Osteocyte (in vitro differentiated cells): ENCODE results near the gene MARCO. TPM values are rescaled to one million over a fixed set of nuclear protein-coding genes. Genes with fewer than 3 reads are reported as not detected.

Experiments
- DNase-seq: peaks from one replicate; pipeline ENCODE4 v3.0.0; 2021; ENCODE audit warnings: mixed read lengths; ENCODE audit not compliant: unreplicated experiment; ENCODE audit errors: extremely low spot score
- H3K27ac Mint-ChIP-seq: one replicate; pipeline ENCODE4 v1.8.0; 2021; ENCODE audit warnings: mild to moderate bottlenecking, mixed read lengths; ENCODE audit not compliant: unreplicated experiment
- H3K27me3 Mint-ChIP-seq: one replicate; pipeline ENCODE4 v1.8.0; 2021; ENCODE audit warnings: mixed read lengths; ENCODE audit not compliant: unreplicated experiment
- H3K36me3 Mint-ChIP-seq: one replicate; pipeline ENCODE4 v1.8.0; 2021; ENCODE audit warnings: mixed read lengths; ENCODE audit not compliant: unreplicated experiment
- H3K4me1 Mint-ChIP-seq: one replicate; pipeline ENCODE4 v1.8.0; 2021; ENCODE audit warnings: mixed read lengths; ENCODE audit not compliant: unreplicated experiment
- H3K4me3 Mint-ChIP-seq: one replicate; pipeline ENCODE4 v1.8.0; 2021; ENCODE audit warnings: mild to moderate bottlenecking, moderate library complexity, mixed read lengths; ENCODE audit not compliant: unreplicated experiment
- H3K9me3 Mint-ChIP-seq: one replicate; pipeline ENCODE4 v1.8.0; 2021; ENCODE audit warnings: mixed read lengths; ENCODE audit not compliant: unreplicated experiment
- total RNA-seq: library from RNA; stranded (reverse); gene quantifications from 2 replicates; pipeline ENCODE4 v1.2.1, GENCODE V29; 2021
- TF ChIP-seq, protein P1 (sequence below): fragments of 200-600 bp; sonication (generic); IDR thresholded peaks from 2 replicates; pipeline ENCODE4 v1.5.0; 2021; ENCODE audit warnings: antibody characterized with exemption, mild to moderate bottlenecking, moderate library complexity

Gene MARCO
- total RNA-seq, 1 donor from 2014 or later = not detected

DNA sequence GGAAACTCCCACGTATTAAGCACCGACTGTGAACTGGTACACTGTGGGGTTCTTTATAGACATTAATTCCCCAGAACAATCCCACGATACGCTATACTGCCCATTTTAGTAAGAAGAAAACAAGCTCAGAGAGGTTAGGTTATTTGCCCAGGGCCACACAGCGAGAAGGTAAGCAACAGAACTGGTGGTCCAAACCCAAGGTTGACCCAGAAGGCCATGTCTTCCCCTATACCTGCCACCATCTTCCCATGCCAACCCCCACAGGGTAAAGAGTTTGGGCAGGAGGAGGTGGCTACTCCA is 69.9 kb downstream of the MARCO start:
- DNase-seq = peak; percentile 42
- no peaks in the 10 kb centered on the region for H3K36me3 Mint-ChIP-seq
- H3K4me1 Mint-ChIP-seq = peaks cover 2% of the 10 kb centered on the region
- TF ChIP-seq, protein P1, sequence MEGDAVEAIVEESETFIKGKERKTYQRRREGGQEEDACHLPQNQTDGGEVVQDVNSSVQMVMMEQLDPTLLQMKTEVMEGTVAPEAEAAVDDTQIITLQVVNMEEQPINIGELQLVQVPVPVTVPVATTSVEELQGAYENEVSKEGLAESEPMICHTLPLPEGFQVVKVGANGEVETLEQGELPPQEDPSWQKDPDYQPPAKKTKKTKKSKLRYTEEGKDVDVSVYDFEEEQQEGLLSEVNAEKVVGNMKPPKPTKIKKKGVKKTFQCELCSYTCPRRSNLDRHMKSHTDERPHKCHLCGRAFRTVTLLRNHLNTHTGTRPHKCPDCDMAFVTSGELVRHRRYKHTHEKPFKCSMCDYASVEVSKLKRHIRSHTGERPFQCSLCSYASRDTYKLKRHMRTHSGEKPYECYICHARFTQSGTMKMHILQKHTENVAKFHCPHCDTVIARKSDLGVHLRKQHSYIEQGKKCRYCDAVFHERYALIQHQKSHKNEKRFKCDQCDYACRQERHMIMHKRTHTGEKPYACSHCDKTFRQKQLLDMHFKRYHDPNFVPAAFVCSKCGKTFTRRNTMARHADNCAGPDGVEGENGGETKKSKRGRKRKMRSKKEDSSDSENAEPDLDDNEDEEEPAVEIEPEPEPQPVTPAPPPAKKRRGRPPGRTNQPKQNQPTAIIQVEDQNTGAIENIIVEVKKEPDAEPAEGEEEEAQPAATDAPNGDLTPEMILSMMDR = no peak
- no peaks in the 10 kb centered on the region for H3K9me3 Mint-ChIP-seq
- H3K27ac Mint-ChIP-seq = no peak overlapping the region
- H3K27me3 Mint-ChIP-seq = peaks cover 9% of the 10 kb centered on the region
- H3K4me3 Mint-ChIP-seq = no peak overlapping the region

DNA sequence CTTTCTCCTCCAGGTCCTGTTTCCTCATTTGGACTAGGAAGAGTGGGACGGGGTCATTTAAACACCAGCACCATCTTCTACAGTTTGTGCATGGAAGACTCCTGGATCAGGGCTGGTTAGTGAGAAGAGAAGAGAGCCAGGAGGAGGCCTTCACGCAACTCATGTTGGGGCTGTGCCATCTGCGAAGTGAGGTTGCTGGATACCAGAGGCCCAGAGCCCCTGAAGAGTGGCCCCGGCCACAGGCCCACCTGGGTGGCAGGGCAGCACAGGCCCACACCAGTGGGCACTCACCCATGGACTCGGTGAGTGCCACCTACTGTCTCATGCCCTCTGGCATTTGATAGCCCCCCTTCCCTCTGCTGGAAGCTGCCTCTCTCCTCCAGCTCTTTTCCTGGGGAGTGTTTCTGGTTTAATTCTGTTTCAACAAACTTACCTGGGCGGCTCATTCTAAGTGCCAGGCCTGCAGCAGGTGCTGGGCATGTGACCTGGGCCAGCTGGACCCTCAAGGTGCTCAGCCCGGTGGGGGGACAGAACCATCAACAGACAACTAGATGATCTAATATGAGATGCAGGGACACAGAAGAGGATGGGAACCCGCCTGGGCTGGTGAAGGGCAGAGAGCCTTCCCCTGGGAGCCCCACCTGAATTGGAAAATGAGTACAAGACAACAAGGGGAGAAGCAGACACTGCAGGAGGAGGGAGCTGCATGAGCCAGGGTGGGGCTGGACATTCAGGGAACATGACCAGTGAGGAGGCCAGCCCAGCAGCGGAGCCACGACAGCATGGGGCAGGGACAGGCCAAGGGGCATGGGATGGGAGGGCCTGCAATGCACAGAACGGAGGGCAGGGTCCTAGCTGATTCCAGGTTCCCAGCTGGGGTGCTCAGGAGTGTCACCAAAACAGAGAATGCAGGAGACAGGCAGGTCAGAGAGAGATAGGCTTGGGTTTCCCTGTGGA is 70.6 kb downstream of the MARCO start:
- Mint-ChIP-seq H3K27ac (no peak overlapping the region), H3K9me3 (no peaks in the 10 kb centered on the region), H3K4me3 (no peak overlapping the region), H3K4me1 (peaks cover 2% of the 10 kb centered on the region), H3K36me3 (no peaks in the 10 kb centered on the region), H3K27me3 (peaks cover 9% of the 10 kb centered on the region)
- peak; percentile 80 for DNase-seq
- TF ChIP-seq, protein P1 = no peak

DNA sequence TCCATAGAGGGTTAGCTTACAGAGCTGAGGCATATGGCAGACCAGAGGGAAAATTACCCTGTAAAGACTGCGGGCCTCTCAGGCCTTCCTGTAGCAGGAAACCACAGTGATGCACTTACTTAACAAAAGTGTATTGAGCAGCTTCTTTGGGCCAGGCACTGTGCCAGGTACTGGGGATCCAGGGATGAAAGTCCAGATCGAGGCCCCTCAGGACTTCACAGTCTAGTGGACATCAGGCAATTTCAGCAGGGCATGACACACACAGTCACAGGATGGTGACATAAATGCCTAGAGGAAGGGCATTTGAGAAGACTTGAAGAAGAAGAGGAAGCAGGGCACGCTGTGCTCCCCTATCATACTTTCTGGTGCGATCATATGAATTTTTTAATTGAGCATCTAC is 71.7 kb downstream of the MARCO start:
- Mint-ChIP-seq H3K27ac (no peak overlapping the region), H3K4me3 (no peak overlapping the region), H3K36me3 (no peaks in the 10 kb centered on the region), H3K9me3 (no peaks in the 10 kb centered on the region), H3K27me3 (peaks cover 9% of the 10 kb centered on the region), H3K4me1 (peaks cover 2% of the 10 kb centered on the region)
- TF ChIP-seq, protein P1 = no peak
- DNase-seq = peak; percentile 69

GRCh38 chr2:119015845-119016244 is 73.9 kb downstream of the MARCO start:
- H3K27ac Mint-ChIP-seq = no peak overlapping the region
- H3K9me3 Mint-ChIP-seq = no peaks in the 10 kb centered on the region
- H3K27me3 Mint-ChIP-seq = peaks cover 5% of the 10 kb centered on the region
- TF ChIP-seq, protein P1 = no peak
- peaks cover 2% of the 10 kb centered on the region for H3K4me1 Mint-ChIP-seq
- peak; percentile 62 for DNase-seq
- no peak overlapping the region for H3K4me3 Mint-ChIP-seq
- no peaks in the 10 kb centered on the region for H3K36me3 Mint-ChIP-seq

DNA sequence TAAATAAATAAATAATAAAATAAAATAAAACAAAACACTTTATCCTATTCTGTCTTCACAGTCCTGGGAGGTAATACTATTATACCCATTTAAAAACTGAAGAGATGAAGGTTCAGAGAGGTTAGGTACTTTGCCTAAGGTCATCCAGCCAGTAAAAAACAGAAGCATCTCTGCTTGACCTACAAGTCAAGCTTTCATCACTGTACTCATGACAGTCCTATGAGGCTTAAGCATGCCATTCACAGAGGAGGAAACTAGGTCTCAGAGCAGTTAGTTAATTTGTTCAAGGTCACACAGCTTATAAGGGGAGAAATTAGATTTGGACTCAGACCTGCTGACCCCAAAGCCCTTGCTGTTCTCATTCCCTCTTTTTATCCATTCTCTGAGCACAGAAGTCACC is 77.5 kb downstream of the MARCO start:
- no peak overlapping the region for H3K27ac Mint-ChIP-seq

More for the DNA sequence above, 77.5 kb downstream of the MARCO start:
- H3K27me3 Mint-ChIP-seq = peaks cover 4% of the 10 kb centered on the region
- no peaks in the 10 kb centered on the region for H3K9me3 Mint-ChIP-seq
- TF ChIP-seq, protein P1 = no peak
- H3K4me3 Mint-ChIP-seq = no peak overlapping the region
- no peaks in the 10 kb centered on the region for H3K36me3 Mint-ChIP-seq
- DNase-seq = no peak
- H3K4me1 Mint-ChIP-seq = no peaks in the 10 kb centered on the region
